GM18507 (cell line): Measurements from ENCODE around the gene SERPINA1.

Experiments
- DNase-seq: peaks from one replicate; pipeline ENCODE4 v3.0.0; 2011; ENCODE audit warnings: low read depth; ENCODE audit not compliant: insufficient read length; ENCODE audit errors: extremely low spot score
- FAIRE-seq: peaks from 2 replicates; lab custom pipeline; 2011; peaks lifted over from hg19 to GRCh38; lab: Jason Lieb, UNC

The SERPINA1 gene

GRCh38 chr14:94400422-94400841 is 12.0 kb upstream of the SERPINA1 start:
- no peak for DNase-seq
- FAIRE-seq: no peak

GRCh38 chr14:94398536-94398935 is 10.1 kb upstream of the SERPINA1 start:
- FAIRE-seq (no peak), DNase-seq (no peak)

- no peak for DNase-seq
- no peak for FAIRE-seq
Measured at GRCh38 chr14:94398182-94398479, 9.7 kb upstream of the SERPINA1 start.

- DNase-seq: no peak
- FAIRE-seq: no peak
Measured at GRCh38 chr14:94397289-94398181, 9.1 kb upstream of the SERPINA1 start.

GRCh38 chr14:94396628-94397225 is 8.3 kb upstream of the SERPINA1 start:
- FAIRE-seq (no peak), DNase-seq (no peak)

- DNase-seq (no peak), FAIRE-seq (no peak)
Measured at GRCh38 chr14:94395888-94396574, 7.6 kb upstream of the SERPINA1 start.

GRCh38 chr14:94395282-94395887 is 7.0 kb upstream of the SERPINA1 start:
- no peak for FAIRE-seq
- DNase-seq: no peak

GRCh38 chr14:94394581-94395207 is 6.3 kb upstream of the SERPINA1 start:
- no peak for DNase-seq
- no peak for FAIRE-seq

- FAIRE-seq (no peak), DNase-seq (no peak)
Measured at GRCh38 chr14:94394025-94394493, 5.7 kb upstream of the SERPINA1 start.

GRCh38 chr14:94393474-94393873 is 5.1 kb upstream of the SERPINA1 start:
- DNase-seq (no peak), FAIRE-seq (no peak)

- FAIRE-seq: peak; percentile 70
- peak; percentile 23 for DNase-seq
Measured at GRCh38 chr14:94392510-94392935, 4.1 kb upstream of the SERPINA1 start.

- FAIRE-seq (no peak), DNase-seq (no peak)
Measured at GRCh38 chr14:94391281-94391975, 3.0 kb upstream of the SERPINA1 start.

GRCh38 chr14:94390372-94391086 is 2.1 kb upstream of the SERPINA1 start:
- FAIRE-seq (no peak), DNase-seq (no peak)

- DNase-seq: no peak
Measured at GRCh38 chr14:94389731-94390371, 1.4 kb upstream of the SERPINA1 start.

GRCh38 chr14:94389104-94389469 is 685 bp upstream of the SERPINA1 start:
- no peak for DNase-seq
- no peak for FAIRE-seq

More at GRCh38 chr14:94389731-94390371, 1.4 kb upstream of the SERPINA1 start:
- no peak for FAIRE-seq

GRCh38 chr14:94388027-94388383 is 397 bp downstream of the SERPINA1 start:
- FAIRE-seq (no peak), DNase-seq (no peak)

GRCh38 chr14:94387051-94388026 is 1.1 kb downstream of the SERPINA1 start:
- no peak for FAIRE-seq
- DNase-seq: no peak
